HG03159 (cell line): ENCODE results near the gene LSM5.

Experiments
- ATAC-seq: cut with Tn5 transposase; IDR thresholded peaks from one replicate; pipeline ENCODE4 v1.9.1; 2021; ENCODE audit warnings: mild to moderate bottlenecking, moderate library complexity; ENCODE audit not compliant: unreplicated experiment

The LSM5 gene

GRCh38 chr7:32490127-32490796 lies at the start of gene LSM5:
LSM5 (minus strand) TSS chr7:32490380; CDS start chr7:32490365, 15 bp downstream.
- peak; percentile 91 for ATAC-seq

- no peak for ATAC-seq
Measured at GRCh38 chr7:32539366-32539765, 49.2 kb upstream of the LSM5 start.

DNA sequence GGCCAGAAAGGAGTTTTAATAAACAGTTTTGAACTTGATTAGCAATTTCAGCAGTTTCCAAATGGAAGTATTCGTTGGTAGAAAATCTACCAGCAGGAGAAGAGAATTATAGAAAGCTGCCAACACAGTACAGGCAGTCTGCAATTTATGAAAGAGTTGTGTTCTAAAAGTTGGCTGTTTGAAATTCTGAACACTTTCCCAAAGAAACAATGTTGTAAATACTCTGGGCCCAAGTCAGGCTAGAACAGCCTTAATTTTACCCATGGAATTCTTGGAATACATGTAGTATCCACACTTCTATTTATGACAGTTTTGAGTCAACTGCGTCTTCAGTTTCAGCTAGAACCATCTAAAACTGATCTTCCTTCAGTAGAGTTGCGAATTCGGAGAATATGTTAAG lies 47.6 kb upstream of the LSM5 start:
- no peak for ATAC-seq

DNA sequence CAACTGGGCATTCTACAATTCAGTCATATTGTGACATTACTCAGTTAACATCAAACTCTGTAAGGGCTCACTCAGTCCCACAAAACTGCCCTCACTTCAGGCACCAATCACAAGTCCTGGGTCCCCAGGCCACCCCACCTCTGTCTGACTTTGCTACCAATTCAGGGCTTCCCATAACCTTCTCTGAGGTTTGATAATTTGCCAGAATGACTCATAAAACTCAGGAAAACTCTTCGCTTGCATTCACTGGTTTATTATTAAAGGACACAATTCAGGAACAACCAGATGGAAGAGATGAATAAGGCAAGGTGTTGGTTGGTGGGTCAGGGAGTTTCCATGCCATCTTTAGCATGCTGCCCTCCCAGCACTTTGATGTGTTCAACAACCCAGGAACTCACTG lies 46.4 kb upstream of the LSM5 start:
- no peak for ATAC-seq

DNA sequence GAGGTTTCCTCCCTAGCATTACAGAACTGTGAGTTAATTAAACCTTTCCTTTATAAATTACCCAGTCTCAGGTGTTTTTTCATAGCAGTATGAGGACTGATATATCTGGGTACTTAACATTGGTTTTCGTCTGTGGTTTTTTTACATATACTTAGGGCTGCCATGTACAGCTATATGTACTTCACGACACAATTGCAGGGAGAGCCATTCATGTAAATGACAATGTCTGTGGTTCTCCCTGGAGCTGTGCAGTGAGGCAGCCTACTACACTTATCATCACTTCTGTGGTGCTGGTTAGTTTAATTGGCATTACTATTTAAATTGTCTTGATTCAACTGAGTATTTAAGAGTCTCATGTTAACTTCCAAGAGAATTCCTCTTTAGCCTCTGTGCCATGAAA lies 45.8 kb upstream of the LSM5 start:
- no peak for ATAC-seq

DNA sequence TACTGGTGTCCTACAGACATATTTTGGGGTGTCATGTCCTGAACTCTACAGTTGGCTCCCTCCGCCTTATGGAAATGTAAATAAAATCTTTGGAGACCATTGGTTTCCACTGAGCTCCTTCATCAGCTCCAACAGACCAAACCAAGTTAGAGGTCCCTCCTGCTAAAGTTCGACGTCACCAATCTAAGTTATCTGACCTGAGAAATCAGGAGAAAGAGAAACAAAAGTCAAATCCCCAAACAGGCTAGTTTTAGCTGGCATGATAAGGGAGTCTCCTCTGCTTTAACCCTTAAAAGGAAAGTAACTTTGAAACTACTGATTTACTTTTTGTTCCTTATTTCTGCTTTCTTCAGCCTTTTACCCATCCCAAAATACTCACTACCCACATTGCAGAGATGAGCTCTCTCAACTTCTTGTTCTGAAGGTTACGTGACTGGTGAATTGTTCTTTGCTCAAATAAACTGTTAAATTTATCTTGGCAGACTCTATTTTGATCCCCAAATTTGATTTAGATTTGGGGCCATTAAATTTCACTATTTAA lies 45.1 kb upstream of the LSM5 start:
- ATAC-seq = no peak

GRCh38 chr7:32533276-32534029 lies 43.3 kb upstream of the LSM5 start:
- no peak for ATAC-seq

GRCh38 chr7:32532716-32533115 lies 42.5 kb upstream of the LSM5 start:
- no peak for ATAC-seq

GRCh38 chr7:32532086-32532485 lies 41.9 kb upstream of the LSM5 start:
- ATAC-seq = no peak

- ATAC-seq = no peak
Measured at GRCh38 chr7:32531402-32531801, 41.2 kb upstream of the LSM5 start.

- no peak for ATAC-seq
Measured at GRCh38 chr7:32525839-32526238, 35.7 kb upstream of the LSM5 start.

GRCh38 chr7:32524631-32525030 lies 34.5 kb upstream of the LSM5 start:
- no peak for ATAC-seq

DNA sequence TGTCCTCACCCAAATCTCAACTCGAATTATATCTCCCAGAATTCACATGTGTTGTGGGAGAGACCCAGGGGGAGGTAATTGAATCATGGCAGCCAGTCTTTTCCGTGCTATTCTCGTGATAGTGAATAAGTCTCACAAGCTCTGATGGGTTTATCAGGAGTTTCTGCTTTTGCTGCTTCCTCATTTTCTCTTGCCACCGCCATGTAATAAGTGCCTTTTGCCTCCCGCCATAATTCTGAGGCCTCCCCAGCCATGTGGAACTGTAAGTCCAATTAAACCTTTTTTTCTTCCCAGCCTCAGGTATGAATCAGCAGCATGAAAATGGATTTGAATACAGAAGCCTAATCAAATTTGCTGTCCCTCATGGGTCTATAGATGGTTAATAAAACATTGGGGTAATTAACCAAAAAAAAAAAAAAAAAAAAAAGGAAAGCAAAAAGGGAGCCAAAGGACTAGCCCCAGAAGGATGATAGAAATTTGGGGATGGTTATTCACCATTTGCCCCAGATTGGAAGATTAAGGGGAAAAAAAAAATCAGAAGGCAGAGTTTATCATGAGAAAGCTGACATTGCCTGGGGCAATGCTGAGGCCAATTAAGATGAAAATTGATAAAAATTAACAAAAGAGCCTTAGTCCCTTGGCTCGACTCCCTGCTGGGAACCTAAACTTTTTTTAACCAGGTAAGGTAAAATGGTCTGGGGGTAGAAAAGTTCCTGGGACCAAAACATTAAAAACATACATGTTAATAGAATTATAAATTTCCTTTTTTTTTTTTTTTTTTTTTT lies 32.8 kb upstream of the LSM5 start:
- ATAC-seq = no peak

- ATAC-seq = no peak
Measured at GRCh38 chr7:32519763-32520162, 29.6 kb upstream of the LSM5 start.

DNA sequence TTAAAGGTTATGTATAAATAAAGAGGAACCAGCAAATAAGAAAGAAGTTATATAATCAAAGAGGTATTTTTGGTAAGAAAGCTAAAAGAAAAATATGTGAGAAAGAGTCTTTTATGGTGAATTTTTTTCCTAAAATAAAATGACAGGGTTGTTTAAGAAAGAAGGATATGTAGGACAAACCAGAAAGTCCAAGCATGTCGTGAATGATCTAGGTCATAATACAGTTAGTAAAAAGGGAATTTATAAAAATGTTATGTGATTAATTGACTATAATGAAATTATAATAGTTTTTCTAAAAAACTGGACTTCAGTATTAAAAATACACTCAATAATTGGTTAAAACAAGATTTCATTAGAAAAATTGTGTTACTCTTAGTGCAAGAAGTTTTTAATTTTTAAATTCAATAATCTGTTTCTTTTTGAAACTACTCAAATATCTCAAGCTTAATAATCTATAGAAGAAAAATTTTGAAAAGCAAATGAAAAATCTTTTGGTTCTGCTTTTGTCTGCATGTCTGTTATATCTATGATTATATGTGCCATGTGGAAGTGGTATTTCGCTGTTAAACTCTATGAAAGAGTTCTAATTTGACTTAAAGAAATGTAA lies 28.5 kb upstream of the LSM5 start:
- ATAC-seq = no peak

GRCh38 chr7:32516551-32517100 lies 26.4 kb upstream of the LSM5 start:
- ATAC-seq = no peak

DNA sequence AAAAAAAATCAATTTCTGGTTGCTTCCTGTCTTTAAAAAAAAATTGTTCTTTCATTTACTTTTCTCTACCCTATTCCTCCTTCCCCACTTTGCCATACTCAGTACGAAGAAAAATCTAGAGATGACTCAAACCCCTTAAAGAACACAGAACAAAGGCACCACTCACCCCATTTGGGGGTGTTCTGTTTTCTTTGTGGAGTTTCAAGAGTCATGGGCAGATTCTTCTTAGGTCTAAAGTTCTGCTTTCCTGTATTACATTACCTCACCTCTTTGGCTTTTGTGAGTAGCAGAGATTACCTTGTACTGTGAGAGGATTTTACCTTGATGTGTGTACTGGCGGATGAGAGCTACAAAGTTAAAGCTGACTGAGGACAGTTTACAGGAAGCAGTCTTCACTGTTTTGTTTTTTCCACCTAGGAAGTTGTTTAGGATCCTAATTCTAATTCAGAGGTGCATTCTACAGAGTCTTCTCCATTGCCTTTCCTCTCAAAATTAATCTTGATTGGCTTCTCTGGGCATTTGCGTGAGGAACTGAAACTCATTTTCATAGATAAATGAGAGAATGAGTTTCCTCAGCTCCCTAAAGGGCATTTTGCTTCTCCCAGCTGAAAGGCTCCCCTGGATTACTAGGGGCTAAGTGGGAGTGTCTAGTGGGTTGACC lies 25.8 kb upstream of the LSM5 start:
- ATAC-seq = peak; percentile 85

- ATAC-seq = no peak
Measured at GRCh38 chr7:32513210-32513609, 23.0 kb upstream of the LSM5 start.

- no peak for ATAC-seq
Measured at GRCh38 chr7:32511791-32512190, 21.6 kb upstream of the LSM5 start.

DNA sequence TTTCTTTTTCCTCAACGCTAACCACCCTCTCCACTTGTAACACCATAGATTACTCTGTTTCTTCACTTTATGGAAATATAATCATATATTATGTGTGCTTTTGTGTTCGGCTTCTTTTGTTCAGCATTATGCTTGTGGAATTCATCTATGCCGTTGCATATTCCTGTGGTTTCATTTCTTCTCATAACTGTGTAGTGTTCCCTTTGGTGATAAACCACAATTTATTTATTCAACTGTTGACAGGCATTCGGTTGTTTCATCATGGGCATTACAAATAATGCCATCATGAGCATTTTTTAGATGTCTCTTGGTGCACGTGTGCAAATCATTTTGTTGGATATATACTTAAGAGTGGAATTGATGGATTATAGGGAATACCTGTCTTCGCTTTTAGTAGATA lies 17.2 kb upstream of the LSM5 start:
- no peak for ATAC-seq
